Lung (tissue), 12 donors: ENCODE data around the gene PTPN3. TPM values are rescaled to one million over a fixed set of nuclear protein-coding genes. Genes with fewer than 3 reads are reported as not detected.

ENCODE experiments used
- ATAC-seq: fragments of 200-7000 bp; cut with Tn5 transposase; one replicate; pipeline ENCODE4 v1.9.1; 2020; ENCODE audit warnings: moderate number of reproducible peaks; ENCODE audit not compliant: insufficient read depth, low FRiP score
- DNase-seq, 3 donors: peaks; one replicate each; pipeline ENCODE4 v3.0.0-alpha.2; 2013 to 2017
- H3K27ac ChIP-seq, 2 donors: one replicate each; pipeline ENCODE4 v1.5.1; 2013; ENCODE audit warnings: mild to moderate bottlenecking in 2 of 2, moderate library complexity in 2 of 2, control low read depth in 1 of 2, inconsistent platforms in 1 of 2, low read depth in 1 of 2, low read length in 1 of 2
- H3K27me3 ChIP-seq, 3 donors: one replicate each; pipeline ENCODE4 v1.5.1; 2013; ENCODE audit warnings: low read length in 2 of 3; ENCODE audit not compliant: control insufficient read depth in 3 of 3, insufficient read depth in 3 of 3
- H3K36me3 ChIP-seq, 4 donors: one replicate each; pipeline ENCODE4 v1.5.1; 2013; ENCODE audit warnings: low read length in 4 of 4, mild to moderate bottlenecking in 1 of 4, moderate library complexity in 1 of 4; ENCODE audit not compliant: control insufficient read depth in 4 of 4, insufficient read depth in 4 of 4
- H3K4me1 ChIP-seq, 5 donors: one replicate each; pipeline ENCODE4 v1.5.1; 2013; ENCODE audit warnings: low read length in 5 of 5, mild to moderate bottlenecking in 2 of 5, moderate library complexity in 1 of 5; ENCODE audit not compliant: control insufficient read depth in 5 of 5, insufficient read depth in 5 of 5
- H3K4me3 ChIP-seq: one replicate; pipeline ENCODE4 v1.5.1; 2013; ENCODE audit warnings: mild to moderate bottlenecking, control low read depth, moderate library complexity
- H3K9ac ChIP-seq, 2 donors: one replicate each; pipeline ENCODE4 v1.5.1; 2013; ENCODE audit warnings: low read length in 2 of 2, control low read depth in 1 of 2; ENCODE audit not compliant: insufficient read depth in 1 of 2
- H3K9me3 ChIP-seq, 4 donors: one replicate each; pipeline ENCODE4 v1.5.1; 2013; ENCODE audit warnings: low read length in 3 of 4, mild to moderate bottlenecking in 1 of 4, moderate library complexity in 1 of 4; ENCODE audit not compliant: control insufficient read depth in 4 of 4, insufficient read depth in 3 of 4
- WGBS, 2 donors: extraction: QIAGEN DNeasy Blood & Tissue Kit; methylation state at CpG; one replicate each; pipeline ENCODE4 v1.1.7; 2013; 5-methylcytosine and 5-hydroxymethylcytosine counted together
- polyA plus RNA-seq, 2 donors: library from polyadenylated mRNA; stranded (reverse); fragments of 200-250 nt; gene quantifications; one replicate each; pipeline ENCODE4 v1.2.1, GENCODE V29; 2013
- total RNA-seq, 2 donors: library from RNA; depleted of rRNA in 1 of 2; stranded (reverse); fragments of >200 nt in 1 of 2; gene quantifications; one replicate each; pipeline ENCODE4 v1.2.1, GENCODE V29; 2014 to 2021
- TF ChIP-seq, protein P1 (sequence below): IDR thresholded peaks from 2 replicates; pipeline ENCODE4 v1.5.1; 2012; ENCODE audit warnings: mild to moderate bottlenecking; ENCODE audit errors: control extremely low read depth, extremely low read depth
- donor health status: control.
- donor health status: control.
- donor health status: Bipolar disorder and iron deficiency.
- donor health status: healthy.
- donor health status: DM: yes; HTN: yes; CAD: no.

PTPN3 gene
- total and polyA plus RNA-seq, 4 donors, result 5.7 to 16.9 (median 11.2) TPM

DNA sequence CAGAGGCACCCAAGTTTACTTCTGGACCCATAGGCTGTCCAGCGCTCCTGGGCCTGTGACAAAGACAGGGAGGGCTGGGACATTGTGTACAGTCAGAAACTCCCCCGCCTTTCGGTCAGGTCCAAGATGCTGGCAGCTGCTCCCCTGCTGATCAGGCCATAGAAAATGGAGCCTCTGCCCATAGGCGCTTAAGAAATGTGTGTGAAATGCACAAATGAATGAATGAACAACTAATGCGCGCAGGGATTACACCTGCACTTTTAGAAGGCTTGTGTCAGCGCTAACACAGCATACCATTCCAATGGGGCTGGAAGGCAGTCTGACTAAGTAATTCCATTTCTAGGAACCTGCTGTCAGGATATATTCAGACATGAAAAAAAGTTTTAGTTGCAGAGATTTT lies 16.3 kb downstream of the PTPN3 start:
- no peak for ATAC-seq
- no peaks in the 10 kb centered on the region for H3K27me3 ChIP-seq
- H3K9ac ChIP-seq, result no peak overlapping the region
- H3K4me3 ChIP-seq, result no peak overlapping the region
- peaks cover 0 to 2% (median 0%) of the 10 kb centered on the region in 4 donors for H3K9me3 ChIP-seq
- 86 to 91% methylated on average over 7 of the region's 7 CpGs for WGBS, 2 donors
- no peak for DNase-seq
- TF ChIP-seq, protein P1, sequence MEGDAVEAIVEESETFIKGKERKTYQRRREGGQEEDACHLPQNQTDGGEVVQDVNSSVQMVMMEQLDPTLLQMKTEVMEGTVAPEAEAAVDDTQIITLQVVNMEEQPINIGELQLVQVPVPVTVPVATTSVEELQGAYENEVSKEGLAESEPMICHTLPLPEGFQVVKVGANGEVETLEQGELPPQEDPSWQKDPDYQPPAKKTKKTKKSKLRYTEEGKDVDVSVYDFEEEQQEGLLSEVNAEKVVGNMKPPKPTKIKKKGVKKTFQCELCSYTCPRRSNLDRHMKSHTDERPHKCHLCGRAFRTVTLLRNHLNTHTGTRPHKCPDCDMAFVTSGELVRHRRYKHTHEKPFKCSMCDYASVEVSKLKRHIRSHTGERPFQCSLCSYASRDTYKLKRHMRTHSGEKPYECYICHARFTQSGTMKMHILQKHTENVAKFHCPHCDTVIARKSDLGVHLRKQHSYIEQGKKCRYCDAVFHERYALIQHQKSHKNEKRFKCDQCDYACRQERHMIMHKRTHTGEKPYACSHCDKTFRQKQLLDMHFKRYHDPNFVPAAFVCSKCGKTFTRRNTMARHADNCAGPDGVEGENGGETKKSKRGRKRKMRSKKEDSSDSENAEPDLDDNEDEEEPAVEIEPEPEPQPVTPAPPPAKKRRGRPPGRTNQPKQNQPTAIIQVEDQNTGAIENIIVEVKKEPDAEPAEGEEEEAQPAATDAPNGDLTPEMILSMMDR, result no peak
- H3K36me3 ChIP-seq, result no peaks in the 10 kb centered on the region
- no peak overlapping the region for H3K27ac ChIP-seq
- H3K4me1 ChIP-seq, result peaks cover 0 to 6% (median 3%) of the 10 kb centered on the region in 5 donors

DNA sequence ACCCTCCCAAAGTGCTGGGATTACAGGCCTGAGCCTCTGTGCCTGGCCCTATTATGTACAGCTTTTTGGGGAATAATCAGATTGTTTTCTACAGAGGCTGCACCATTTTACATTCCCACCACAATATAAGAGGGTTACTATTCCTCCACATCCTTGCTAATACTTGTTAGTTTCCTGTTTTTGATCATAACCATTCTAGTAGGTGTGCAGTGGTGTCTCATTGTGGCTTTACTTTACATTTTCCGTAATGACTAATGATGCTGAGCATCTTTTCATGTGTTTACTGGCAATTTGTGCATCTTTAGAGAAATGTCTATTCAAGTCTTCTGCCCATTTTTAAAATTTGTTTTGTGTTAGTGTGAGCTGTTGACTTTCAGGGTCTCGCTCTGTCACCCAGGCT lies 18.3 kb downstream of the PTPN3 start:
- ATAC-seq, result no peak
- no peak for DNase-seq
- no peaks in the 10 kb centered on the region for H3K27me3 ChIP-seq
- TF ChIP-seq, protein P1, result no peak
- peaks cover 0 to 2% (median 0%) of the 10 kb centered on the region in 4 donors for H3K9me3 ChIP-seq
- H3K4me1 ChIP-seq, result peaks cover 0 to 11% (median 3%) of the 10 kb centered on the region in 5 donors
- H3K9ac ChIP-seq, result no peak overlapping the region
- WGBS, 2 donors, result 96 to 98% methylated on average over 2 of the region's 2 CpGs
- H3K4me3 ChIP-seq, result no peak overlapping the region
- H3K36me3 ChIP-seq, result no peaks in the 10 kb centered on the region
- H3K27ac ChIP-seq, result no peak overlapping the region

DNA sequence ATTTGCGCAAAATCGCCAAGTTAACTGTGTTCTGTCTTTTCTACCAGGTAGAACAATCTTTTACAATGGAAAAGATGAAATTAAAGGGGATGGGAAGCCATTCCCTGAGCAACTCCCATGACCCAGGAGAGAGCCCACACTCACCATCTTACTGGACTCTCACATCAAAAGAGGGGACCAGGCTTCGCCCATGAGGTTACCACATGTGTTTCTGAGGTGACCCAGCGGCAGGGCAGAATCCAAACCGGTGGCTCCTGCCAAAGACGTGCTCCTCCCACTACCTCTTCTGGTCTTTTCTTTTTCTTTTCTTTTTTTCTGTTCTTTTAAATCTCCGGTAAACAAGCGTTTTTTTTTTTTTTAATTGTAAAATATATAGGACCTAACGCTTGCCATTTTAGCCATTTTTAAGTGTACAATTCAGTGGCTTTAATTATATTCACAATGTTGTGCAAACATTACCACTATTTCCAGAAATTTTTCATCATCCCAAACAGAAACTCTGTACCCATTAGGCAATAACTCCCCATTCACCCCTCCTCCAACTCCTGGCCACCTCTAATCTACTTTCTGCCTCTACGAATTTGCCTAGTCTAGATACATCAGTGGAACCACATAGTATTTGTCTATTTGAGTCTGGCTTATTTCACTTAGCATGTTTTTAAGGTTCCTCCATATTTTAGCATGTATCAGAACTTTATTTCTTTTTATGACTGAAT lies 19.3 kb downstream of the PTPN3 start:
- Histone ChIP-seq H3K27me3 (no peaks in the 10 kb centered on the region), H3K27ac (peak overlapping the region in 1 of 2 donors; percentile 54), H3K4me1 (peaks cover 0 to 11% (median 5%) of the 10 kb centered on the region in 5 donors), H3K9me3 (peaks cover 0 to 2% (median 0%) of the 10 kb centered on the region in 4 donors), H3K4me3 (no peak overlapping the region), H3K36me3 (no peaks in the 10 kb centered on the region), H3K9ac (no peak overlapping the region)
- WGBS, 2 donors, result 87 to 91% methylated on average over 10 of the region's 10 CpGs
- TF ChIP-seq, protein P1, result no peak
- ATAC-seq (no peak), DNase-seq (no peak)
